Purkinje cell (primary cell): ENCODE results near the gene ART3. TPM values are rescaled to one million over a fixed set of nuclear protein-coding genes. Genes with fewer than 3 reads are reported as not detected.

Experiments
- polyA plus RNA-seq: library from polyadenylated mRNA; unstranded; fragments of >200 nt; fragmentation: Nextera tagmentation; gene quantifications from 2 replicates; pipeline ENCODE4 v1.2.1, GENCODE V29; 2014

ART3 gene
- 1.5 and 4.1 TPM in 2 replicates for polyA plus RNA-seq

DNA sequence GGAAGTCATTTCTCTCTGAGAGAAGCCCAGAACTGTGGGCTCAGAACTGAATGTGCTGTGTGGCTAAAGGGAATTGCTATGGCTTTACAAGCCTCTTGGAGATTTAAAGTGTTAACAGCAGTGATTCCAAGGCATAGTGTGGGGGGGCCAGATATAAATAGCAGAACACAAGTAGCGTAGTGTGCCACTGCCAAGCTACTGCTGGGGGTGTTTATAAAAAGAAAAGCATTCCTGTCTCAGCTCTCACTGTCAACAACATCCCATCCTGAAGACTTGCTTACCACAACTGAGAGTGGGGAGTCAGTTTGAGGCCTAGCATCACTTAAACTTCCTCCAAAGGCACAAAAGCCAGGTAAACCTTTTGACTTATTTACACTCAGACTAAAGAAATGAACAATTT lies at the start of gene ART3:
TSS of gene ART3 (plus strand) at position 242 of the 400 bp plus-strand sequence. CDS start 1,181 bp downstream, outside the sequence.

DNA sequence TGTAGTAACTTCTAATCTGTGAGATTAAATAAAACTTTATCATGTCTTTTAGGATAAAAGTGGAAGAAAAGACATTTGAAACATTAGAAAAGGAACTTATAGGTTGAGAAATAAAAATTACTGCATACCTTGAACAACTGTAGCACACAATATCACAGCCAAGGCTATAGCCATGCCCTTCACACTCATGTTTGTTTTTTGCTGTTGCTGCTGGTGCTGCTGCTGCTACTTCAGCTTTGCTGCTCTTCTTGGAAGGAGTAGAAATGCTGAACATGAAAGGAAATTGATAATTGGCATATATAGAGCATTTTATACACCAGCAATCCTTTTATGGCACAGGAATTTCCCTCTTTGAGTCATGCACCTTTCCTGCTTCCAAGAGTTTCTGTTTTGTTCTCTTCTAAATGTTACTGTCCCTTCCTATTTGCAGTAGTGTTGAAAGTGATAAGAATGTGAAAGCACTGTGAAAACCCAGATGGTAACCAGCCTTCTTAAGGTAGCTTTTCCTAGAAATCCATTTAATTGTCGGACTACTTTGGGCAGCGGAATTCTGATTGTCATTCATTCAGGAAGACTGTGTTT lies 38.6 kb upstream of the ART3 start, which contains the start of gene CXCL11:
TSS of gene CXCL11 (minus strand) at position 272 of the 582 bp plus-strand sequence. CDS start at position 189, 83 bp downstream.

DNA sequence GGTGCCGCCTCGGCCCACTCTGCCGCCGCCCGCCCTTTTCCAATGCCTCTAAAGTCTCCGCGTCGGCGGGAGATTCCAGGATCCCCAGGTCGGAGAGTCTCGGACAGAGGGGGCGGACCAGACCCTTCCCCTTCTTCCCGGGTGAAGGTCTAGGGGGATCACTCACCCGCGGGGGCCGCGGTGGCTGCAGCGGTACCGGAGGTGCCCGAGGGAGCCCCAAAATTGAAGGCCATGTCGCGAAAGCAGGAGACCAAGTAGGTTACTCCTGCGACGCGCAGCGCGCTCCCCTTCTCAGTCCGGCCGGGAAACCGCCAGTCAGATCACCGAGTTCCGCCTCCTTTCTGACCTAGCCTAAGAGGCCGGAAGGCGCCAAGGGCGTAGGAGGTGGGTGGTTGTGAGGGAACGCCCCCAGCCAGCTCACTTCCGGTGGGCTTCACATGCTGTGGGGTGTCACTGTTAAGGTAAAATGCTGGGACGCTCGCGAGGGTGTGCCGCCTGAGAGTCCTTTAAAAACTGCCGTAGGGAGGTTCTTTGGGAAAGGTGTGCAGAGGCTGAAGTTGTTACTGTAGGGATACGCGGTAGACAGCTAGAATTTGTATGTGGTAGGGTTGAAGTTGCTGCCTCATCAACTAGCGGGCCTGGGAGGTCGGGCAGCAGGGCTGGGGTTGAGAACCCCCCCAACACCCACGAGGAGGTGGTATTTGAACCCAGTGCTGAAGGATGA lies 73.8 kb downstream of the ART3 start, which contains the start of gene NUP54:
TSS of gene NUP54 (minus strand) at position 256 of the 724 bp plus-strand sequence. CDS start at position 233, 23 bp downstream.

Other genes with a start within 250 kb of the ART3 start
- not detected in 2 replicates for gene PPEF2, start 172.3 kb upstream of the ART3 start, polyA plus RNA-seq
- gene NAAA, start 133.7 kb upstream of the ART3 start, polyA plus RNA-seq: 12.1 and 16.0 TPM in 2 replicates
- gene SDAD1, start 83.8 kb upstream of the ART3 start, polyA plus RNA-seq: 109 and 133 TPM in 2 replicates
- not detected in 2 replicates for gene CXCL9, start 67.2 kb upstream of the ART3 start, polyA plus RNA-seq
- gene CXCL10, start 51.2 kb upstream of the ART3 start, polyA plus RNA-seq: not detected in 2 replicates
- gene CXCL11, start 38.6 kb upstream of the ART3 start, polyA plus RNA-seq: not detected in 2 replicates
- gene NUP54, start 73.7 kb downstream of the ART3 start, polyA plus RNA-seq: 16.9 TPM in 2 replicates
- 48.9 and 49.9 TPM in 2 replicates for gene SCARB2, start 139.1 kb downstream of the ART3 start, polyA plus RNA-seq
- gene FAM47E, start 177.0 kb downstream of the ART3 start, polyA plus RNA-seq: 11.6 and 18.3 TPM in 2 replicates
- 0.16 TPM in 1 of 2 replicates, not detected in the other for gene STBD1, start 232.0 kb downstream of the ART3 start, polyA plus RNA-seq